HepG2 (cell line): ENCODE results near the gene DTNB. TPM values are rescaled to one million over a fixed set of nuclear protein-coding genes. Genes with fewer than 3 reads are reported as not detected.
A peak's percentile ranks its signal among the peaks of the same experiment; 100 is the strongest.

Source experiments
- FOSL2 ChIP-seq: sonication (generic); formaldehyde crosslinking; IDR thresholded peaks from 2 replicates; pipeline ENCODE4 v1.4.0; 2020; ENCODE audit warnings: missing genetic modification reagents
- GLI4 ChIP-seq: sonication (generic); formaldehyde crosslinking; IDR thresholded peaks from 2 replicates; pipeline ENCODE4 v1.5.1; 2020; ENCODE audit warnings: missing genetic modification reagents, mild to moderate bottlenecking, moderate library complexity, borderline replicate concordance
- IRF1 ChIP-seq: sonication (generic); formaldehyde crosslinking; IDR thresholded peaks from 2 replicates; pipeline ENCODE4 v1.4.0; 2020; ENCODE audit warnings: low read depth, mild to moderate bottlenecking, missing genetic modification reagents
- JUN ChIP-seq: sonication (generic); formaldehyde crosslinking; IDR thresholded peaks from 2 replicates; pipeline ENCODE4 v1.4.0; 2020; ENCODE audit warnings: mild to moderate bottlenecking, missing genetic modification reagents
- KLF16 ChIP-seq, 2 experiments: sonication (generic) in 1 of 2; formaldehyde crosslinking in 1 of 2; IDR thresholded peaks; 2 replicates each; pipeline versions ENCODE4 v1.6.1 to v1.8.0; 2016 to 2023; ENCODE audit warnings: missing genetic modification reagents in 2 of 2, missing compliant biosample characterization in 1 of 2
- POGK ChIP-seq: sonication (generic); formaldehyde crosslinking; conservative IDR thresholded peaks from 2 replicates; pipeline ENCODE4 v1.8.0; 2022; ENCODE audit warnings: mild to moderate bottlenecking, moderate library complexity, missing genetic modification reagents
- ZIK1 ChIP-seq: sonication (generic); formaldehyde crosslinking; IDR thresholded peaks from 2 replicates; pipeline ENCODE4 v1.5.0; 2020; ENCODE audit warnings: mild to moderate bottlenecking, low read depth, missing genetic modification reagents, borderline replicate concordance
- ZMAT3 ChIP-seq: sonication (generic); formaldehyde crosslinking; conservative IDR thresholded peaks from 2 replicates; pipeline ENCODE4 v1.7.0; 2021; ENCODE audit warnings: missing genetic modification reagents
- ZNF234 ChIP-seq: sonication (generic); formaldehyde crosslinking; conservative IDR thresholded peaks from 2 replicates; pipeline ENCODE4 v1.5.1; 2020; ENCODE audit warnings: mild to moderate bottlenecking, missing genetic modification reagents
- ZNF317 ChIP-seq: sonication (generic); formaldehyde crosslinking; IDR thresholded peaks from 2 replicates; pipeline ENCODE4 v1.5.0; 2020; ENCODE audit warnings: mild to moderate bottlenecking, missing genetic modification reagents
- ZNF644 ChIP-seq: IDR thresholded peaks from 2 replicates; pipeline ENCODE4 v1.6.1; 2016; ENCODE audit warnings: low read depth
- ZNF678 ChIP-seq: sonication (generic); formaldehyde crosslinking; IDR thresholded peaks from 2 replicates; pipeline ENCODE4 v1.4.0; 2020; ENCODE audit warnings: mild to moderate bottlenecking, missing genetic modification reagents
- ZNF788 ChIP-seq: sonication (generic); formaldehyde crosslinking; IDR thresholded peaks from 2 replicates; pipeline ENCODE4 v1.5.0; 2020; ENCODE audit warnings: mild to moderate bottlenecking, missing genetic modification reagents, borderline replicate concordance
- polyA plus RNA-seq, 8 experiments: library from polyadenylated mRNA; depleted of rRNA in 3 of 8; stranded (reverse) in 7 of 8; unstranded in 1 of 8; fragments of >200 nt; fragmentation: Illumina TruSeq in 4 of 8; extraction: Trizol in 4 of 8; gene quantifications; 2 replicates each; pipeline versions ENCODE4 v1.2.1 to v1.2.3, GENCODE V29; 2011 to 2016; ENCODE audit warnings: low read depth in 4 of 8, missing spikeins in 1 of 8, mixed read lengths in 1 of 8; ENCODE audit not compliant: insufficient read depth in 1 of 8
- total RNA-seq, 5 experiments: library from RNA; depleted of rRNA; stranded (reverse); fragments of >200 nt; fragmentation: Illumina TruSeq; extraction: Trizol; gene quantifications; 2 replicates each; pipeline ENCODE4 v1.2.3, GENCODE V29; 2016; ENCODE audit warnings: low read depth in 1 of 5
- TF ChIP-seq, protein P1 (sequence below): sonication (generic); formaldehyde crosslinking; IDR thresholded peaks from 2 replicates; pipeline ENCODE4 v1.8.0; 2023; ENCODE audit warnings: mild to moderate bottlenecking, missing genetic modification reagents
- TF ChIP-seq, protein P2 (sequence below), 2 experiments: fragments of 450-650 bp in 1 of 2; sonication (generic) in 1 of 2; formaldehyde crosslinking; IDR thresholded peaks; 2 replicates each; pipeline versions ENCODE4 v1.5.0 to v1.8.0; 2020 to 2022; ENCODE audit warnings: mild to moderate bottlenecking in 1 of 2, missing genetic modification reagents in 1 of 2
- TF ChIP-seq, protein P3 (sequence below): sonication (generic); formaldehyde crosslinking; IDR thresholded peaks from 2 replicates; pipeline ENCODE4 v1.4.0; 2020; ENCODE audit warnings: missing genetic modification reagents, mild to moderate bottlenecking, borderline replicate concordance

Gene DTNB
- total and polyA plus RNA-seq, 2 of the 13 experiments (the other 11 are each of a cell fraction or from before 2014, with no cell fraction given) = 14.4 to 23.9 TPM

GRCh38 chr2:25664965-25665307, 8.4 kb downstream of the DTNB start (continued):
- TF ChIP-seq ZNF788 (CRISPR knock-in tag) = no peak
- no peak for TF ChIP-seq GLI4 (CRISPR knock-in tag)
- TF ChIP-seq, protein P1, sequence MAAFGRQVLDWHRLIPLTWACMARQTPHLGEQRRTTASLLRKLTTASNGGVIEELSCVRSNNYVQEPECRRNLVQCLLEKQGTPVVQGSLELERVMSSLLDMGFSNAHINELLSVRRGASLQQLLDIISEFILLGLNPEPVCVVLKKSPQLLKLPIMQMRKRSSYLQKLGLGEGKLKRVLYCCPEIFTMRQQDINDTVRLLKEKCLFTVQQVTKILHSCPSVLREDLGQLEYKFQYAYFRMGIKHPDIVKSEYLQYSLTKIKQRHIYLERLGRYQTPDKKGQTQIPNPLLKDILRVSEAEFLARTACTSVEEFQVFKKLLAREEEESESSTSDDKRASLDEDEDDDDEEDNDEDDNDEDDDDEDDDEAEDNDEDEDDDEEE (CRISPR knock-in tag) = no peak
- TF ChIP-seq ZNF678 (CRISPR knock-in tag) = no peak
- TF ChIP-seq KLF16 (CRISPR knock-in tag; IDR thresholded peaks at IDR 0.05) = 0 out of 4 replicates have a peak, but pooled peaks of 1 of the 2 experiments have one; percentile 31
- TF ChIP-seq ZNF317 = no peak
- TF ChIP-seq ZMAT3 (CRISPR knock-in tag) = no peak
- TF ChIP-seq POGK (CRISPR knock-in tag) = no peak
- TF ChIP-seq JUN (CRISPR knock-in tag) = no peak
- TF ChIP-seq ZNF234 (CRISPR knock-in tag) = no peak
- no peak for TF ChIP-seq ZNF644 (CRISPR knock-in tag)
- 0 out of 2 replicates have a peak, but pooled peaks have one; percentile 3 for TF ChIP-seq IRF1
- no peak for TF ChIP-seq FOSL2 (CRISPR knock-in tag)
- TF ChIP-seq ZIK1 = no peak
- TF ChIP-seq, protein P2, sequence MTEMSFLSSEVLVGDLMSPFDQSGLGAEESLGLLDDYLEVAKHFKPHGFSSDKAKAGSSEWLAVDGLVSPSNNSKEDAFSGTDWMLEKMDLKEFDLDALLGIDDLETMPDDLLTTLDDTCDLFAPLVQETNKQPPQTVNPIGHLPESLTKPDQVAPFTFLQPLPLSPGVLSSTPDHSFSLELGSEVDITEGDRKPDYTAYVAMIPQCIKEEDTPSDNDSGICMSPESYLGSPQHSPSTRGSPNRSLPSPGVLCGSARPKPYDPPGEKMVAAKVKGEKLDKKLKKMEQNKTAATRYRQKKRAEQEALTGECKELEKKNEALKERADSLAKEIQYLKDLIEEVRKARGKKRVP (CRISPR knock-in tag; IDR thresholded peaks at IDR 0.05) = no peak
- TF ChIP-seq, protein P3, sequence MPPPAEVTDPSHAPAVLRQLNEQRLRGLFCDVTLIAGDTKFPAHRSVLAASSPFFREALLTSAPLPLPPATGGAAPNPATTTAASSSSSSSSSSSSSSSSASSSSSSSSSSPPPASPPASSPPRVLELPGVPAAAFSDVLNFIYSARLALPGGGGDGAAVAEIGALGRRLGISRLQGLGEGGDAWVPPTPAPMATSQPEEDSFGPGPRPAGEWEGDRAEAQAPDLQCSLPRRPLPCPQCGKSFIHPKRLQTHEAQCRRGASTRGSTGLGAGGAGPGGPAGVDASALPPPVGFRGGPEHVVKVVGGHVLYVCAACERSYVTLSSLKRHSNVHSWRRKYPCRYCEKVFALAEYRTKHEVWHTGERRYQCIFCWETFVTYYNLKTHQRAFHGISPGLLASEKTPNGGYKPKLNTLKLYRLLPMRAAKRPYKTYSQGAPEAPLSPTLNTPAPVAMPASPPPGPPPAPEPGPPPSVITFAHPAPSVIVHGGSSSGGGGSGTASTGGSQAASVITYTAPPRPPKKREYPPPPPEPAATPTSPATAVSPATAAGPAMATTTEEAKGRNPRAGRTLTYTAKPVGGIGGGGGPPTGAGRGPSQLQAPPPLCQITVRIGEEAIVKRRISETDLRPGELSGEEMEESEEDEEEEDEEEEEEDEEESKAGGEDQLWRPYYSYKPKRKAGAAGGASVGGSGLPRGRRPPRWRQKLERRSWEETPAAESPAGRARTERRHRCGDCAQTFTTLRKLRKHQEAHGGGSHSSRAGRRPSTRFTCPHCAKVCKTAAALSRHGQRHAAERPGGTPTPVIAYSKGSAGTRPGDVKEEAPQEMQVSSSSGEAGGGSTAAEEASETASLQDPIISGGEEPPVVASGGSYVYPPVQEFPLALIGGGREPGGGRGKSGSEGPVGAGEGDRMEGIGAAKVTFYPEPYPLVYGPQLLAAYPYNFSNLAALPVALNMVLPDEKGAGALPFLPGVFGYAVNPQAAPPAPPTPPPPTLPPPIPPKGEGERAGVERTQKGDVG (CRISPR knock-in tag) = no peak
